Raji (cell line): ENCODE results near the gene SLC15A4.

ENCODE experiments used
- POLR2A ChIP-seq: IDR thresholded peaks from 2 replicates; pipeline ENCODE4 v1.6.1; 2011; ENCODE audit warnings: low read depth, low read length, control low read depth; ENCODE audit not compliant: insufficient read depth

Gene SLC15A4

GRCh38 chr12:128804762-128805161, 19.0 kb downstream of the SLC15A4 start:
- no peak for TF ChIP-seq POLR2A

GRCh38 chr12:128803788-128804187, 20.0 kb downstream of the SLC15A4 start:
- no peak for TF ChIP-seq POLR2A

DNA sequence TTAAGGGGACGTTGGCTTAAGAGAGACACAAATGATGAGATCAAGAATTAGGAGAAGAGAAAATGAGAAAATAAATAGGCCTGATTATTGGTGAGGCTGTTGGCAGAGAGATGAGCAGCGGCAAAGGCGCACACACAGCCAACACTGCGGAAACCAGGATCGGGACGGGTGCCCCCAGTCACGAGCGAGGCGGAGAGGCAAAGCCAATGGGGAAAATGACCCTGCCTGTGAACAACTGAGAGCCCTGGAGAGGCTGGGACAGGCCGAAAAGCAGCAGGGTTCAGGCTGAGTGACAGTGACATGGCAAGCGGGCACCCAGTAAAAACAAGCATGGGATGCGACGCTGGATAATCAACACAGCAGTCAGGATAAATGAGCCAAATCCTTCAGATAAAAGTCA, 21.0 kb downstream of the SLC15A4 start:
- TF ChIP-seq POLR2A = no peak

DNA sequence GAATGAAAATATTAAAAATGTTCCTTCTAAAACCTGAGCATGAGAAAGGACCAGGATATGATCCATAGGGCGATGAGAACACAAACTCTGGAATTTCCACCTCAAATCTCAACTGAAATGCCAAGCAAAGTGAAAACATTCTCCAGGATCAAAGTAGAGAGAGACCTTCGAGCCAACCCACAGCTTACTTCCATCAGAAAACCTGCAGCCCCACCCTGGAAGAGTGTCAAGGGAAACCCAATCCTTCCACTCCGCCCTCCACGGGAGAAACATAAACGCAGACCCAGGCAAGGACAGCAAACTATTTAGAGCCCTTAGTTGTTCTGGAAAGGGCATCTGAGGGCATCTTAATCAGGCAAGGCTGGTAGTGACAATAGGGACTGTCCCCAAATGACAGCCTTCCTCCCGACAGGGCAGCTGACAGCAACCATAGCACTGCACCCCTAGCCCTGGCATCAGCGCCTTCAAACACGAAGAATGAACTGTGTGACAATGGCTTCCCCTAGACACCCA, 21.8 kb downstream of the SLC15A4 start:
- no peak for TF ChIP-seq POLR2A

DNA sequence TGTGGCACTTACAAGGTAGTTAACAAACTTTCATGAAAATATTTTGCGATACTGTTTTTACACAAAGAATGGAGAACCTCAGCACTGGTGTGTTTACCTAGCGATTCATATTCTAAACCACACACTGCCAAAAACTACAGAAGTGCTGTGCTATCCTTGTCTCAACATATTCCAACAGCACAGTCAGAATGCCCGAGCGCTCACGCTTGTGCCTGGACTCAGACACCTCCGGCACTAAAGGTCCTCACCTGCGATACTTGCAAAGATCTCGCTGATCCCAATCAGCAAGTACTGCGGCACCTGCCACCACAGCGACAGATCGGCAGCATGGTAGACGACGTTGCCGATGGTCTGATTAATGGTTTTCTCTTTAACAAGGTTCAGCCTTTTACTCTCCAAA, 23.2 kb downstream of the SLC15A4 start:
- TF ChIP-seq POLR2A = no peak

- TF ChIP-seq POLR2A = no peak
Observed at GRCh38 chr12:128798571-128799341, 25.0 kb downstream of the SLC15A4 start.

GRCh38 chr12:128797119-128798118, 26.3 kb downstream of the SLC15A4 start:
- no peak for TF ChIP-seq POLR2A

GRCh38 chr12:128796439-128797118, 27.2 kb downstream of the SLC15A4 start:
- no peak for TF ChIP-seq POLR2A

GRCh38 chr12:128795530-128796361, 28.0 kb downstream of the SLC15A4 start:
- 0 out of 2 replicates have a peak, but pooled peaks have one; percentile 25 for TF ChIP-seq POLR2A

- no peak for TF ChIP-seq POLR2A
Observed at GRCh38 chr12:128794661-128795529, 28.9 kb downstream of the SLC15A4 start.

DNA sequence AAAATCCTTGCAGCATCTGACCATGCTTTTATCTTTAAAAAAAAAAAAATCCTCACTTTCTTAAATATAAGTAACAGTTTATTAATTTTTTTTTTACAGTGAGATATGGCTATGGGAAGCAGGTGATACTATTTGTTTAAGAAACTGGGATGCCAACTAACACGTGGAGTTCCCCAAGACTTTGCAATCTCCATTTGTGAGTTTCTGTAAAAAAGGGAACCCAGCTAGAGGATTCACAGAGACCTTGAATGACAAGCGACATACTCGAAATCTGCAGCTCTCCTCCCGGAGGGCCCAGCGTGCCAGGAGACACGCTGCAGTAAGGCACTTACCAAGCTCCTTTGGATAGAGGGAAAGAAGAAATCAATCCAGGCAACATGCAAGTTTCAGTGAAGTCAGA, 30.1 kb downstream of the SLC15A4 start:
- TF ChIP-seq POLR2A = no peak

DNA sequence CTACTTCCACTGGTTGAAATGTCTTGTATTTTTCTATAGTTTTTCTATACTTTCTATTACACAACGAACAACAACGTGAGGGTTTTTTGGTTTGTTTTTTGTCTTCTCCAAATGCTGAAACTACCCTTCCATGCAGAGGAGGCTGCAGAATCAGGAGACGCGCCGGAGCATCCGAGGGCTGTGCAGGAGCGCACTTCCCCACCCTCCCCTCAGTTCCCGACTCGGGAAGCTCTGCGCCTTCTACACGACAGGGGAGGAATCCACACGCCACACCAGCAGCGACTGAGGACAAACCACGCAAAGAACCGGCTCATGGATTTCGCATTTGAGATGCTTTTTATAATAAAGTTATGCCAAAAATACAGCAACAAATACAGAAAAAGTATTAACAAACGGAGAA, 30.9 kb downstream of the SLC15A4 start:
- no peak for TF ChIP-seq POLR2A

- TF ChIP-seq POLR2A = no peak
Observed at GRCh38 chr12:128792398-128792797, 31.4 kb downstream of the SLC15A4 start.
